ENCODE data around the gene ZMAT5.
A peak's percentile ranks its signal among the peaks of the same experiment; 100 is the strongest.

The ZMAT5 gene

GRCh38 chr22:29766632-29767170 is at the start of gene ZMAT5:
Gene ZMAT5 (minus strand): TSS chr22:29767007. CDS start chr22:29748544, 18,463 bp downstream.
- peak; percentile 87 for DNase-seq

GRCh38 chr22:29816539-29816938 is 49.7 kb upstream of the ZMAT5 start:
- no peak for DNase-seq

- no peak for DNase-seq
Measured at GRCh38 chr22:29816128-29816527, 49.3 kb upstream of the ZMAT5 start.

DNA sequence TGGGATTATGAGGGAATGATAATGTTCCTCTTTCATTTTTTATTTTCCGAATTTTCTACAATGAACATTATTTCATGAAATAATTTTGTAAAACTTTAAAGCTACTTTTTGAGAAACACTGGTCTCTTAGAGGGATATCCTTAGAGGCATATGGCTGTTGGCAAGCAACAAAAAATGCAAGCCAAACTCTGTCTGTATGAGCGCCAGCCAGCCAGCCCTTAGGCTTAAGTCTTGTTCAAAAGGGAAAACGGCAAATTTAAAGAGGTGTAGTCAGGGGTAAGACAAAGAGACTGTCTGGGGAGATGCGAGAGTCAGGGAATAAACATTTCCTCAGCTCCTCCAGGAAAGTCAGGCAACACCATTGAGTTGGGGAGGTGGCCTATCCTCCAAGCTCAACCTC is 48.8 kb upstream of the ZMAT5 start:
- no peak for DNase-seq

DNA sequence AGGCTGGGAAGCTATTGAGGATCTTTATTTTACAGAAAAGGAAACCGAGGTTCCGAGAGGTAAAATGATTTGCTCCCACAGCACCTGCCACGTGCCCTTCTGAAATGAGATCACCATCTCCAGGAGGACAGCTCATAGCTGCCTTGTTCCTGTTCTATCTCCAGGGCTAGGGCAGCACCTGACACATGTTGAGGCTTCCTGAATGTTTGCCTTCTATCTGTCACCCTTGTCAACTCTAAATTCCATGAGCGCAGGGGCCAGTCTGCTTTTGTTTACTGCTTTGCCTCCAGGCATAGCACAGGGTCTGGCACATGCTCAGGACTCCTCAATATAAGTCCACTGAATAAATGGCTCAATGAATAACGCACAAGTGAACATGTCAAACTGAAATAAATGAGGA is 47.2 kb upstream of the ZMAT5 start:
- DNase-seq = no peak

DNA sequence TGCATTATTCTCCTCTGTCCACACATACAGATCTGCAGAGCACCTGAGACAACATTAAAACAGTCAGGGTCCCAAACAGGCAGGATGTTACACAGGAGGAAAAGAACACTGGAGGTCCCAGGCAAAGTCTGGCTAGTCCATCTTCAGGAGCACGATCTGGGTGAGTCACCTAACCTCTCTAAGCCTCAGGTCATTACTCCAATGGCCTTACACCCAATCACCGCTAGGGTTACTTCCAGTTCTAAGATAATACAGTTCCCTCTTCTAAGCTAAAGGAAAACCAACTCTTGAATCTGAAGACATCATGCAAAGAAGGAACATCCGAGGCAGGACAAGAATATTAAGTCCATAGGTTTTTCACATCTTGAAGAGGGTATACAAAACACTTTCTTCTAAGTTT is 46.8 kb upstream of the ZMAT5 start:
- no peak for DNase-seq

DNA sequence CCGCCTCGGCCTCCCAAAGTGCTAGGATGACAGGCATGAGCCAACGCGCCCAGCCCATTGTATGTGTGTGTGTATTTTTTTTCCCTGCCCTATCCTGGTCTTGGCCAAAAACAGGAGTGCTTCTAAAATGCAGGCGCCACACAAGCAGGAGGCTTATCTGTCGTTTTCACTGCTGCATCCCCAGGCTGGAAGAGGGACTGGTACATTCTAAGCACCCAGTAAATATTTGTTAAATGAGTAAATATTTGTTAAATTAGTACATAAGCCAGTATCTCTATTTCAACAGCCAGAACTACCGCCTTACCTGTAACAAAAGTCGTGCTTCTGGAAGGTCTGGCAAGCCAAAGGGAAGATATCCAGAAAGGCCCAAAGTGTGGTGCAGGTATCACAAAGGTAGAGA is 46.3 kb upstream of the ZMAT5 start:
- no peak for DNase-seq

- no peak for DNase-seq
Measured at GRCh38 chr22:29811377-29811776, 44.6 kb upstream of the ZMAT5 start.

DNA sequence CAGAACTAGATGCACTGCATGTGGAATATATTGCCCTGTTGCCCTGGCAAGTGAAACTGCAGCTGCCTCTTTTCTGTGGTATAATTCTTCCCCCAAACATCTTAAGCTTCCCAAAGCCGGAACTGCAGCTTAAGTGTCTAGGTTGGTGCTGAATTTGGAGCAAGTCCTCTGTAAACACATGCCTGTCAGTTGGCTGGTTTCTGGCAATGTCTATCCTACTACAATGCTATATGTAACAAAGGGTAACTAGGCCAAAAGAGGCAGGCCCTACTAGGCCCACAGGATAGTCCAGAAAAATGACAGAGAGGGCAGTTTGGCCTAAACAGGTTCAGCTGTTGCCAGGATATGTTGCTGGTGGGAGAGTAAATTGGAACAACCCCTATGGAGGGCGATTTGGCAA is 43.4 kb upstream of the ZMAT5 start:
- DNase-seq = no peak

DNA sequence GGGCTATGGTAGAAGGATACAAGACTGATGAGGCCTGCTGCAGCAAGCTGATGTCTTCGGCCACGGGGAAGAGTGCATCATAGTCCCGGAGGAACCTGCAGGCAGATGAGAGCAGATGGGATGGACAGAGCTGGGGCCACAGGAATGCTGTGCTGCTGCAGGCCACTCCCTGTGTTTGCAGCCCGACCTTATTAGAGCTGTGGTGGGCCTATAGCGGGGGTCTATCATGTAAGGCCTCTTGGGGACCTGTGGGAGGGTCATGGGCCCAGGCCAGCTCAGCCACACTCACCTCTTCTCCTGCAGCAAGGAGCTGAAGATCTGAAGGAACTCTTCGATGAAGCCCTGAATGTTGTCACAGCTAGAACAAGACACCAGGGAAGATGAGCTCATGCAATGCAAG is 39.4 kb upstream of the ZMAT5 start:
- DNase-seq = no peak

DNA sequence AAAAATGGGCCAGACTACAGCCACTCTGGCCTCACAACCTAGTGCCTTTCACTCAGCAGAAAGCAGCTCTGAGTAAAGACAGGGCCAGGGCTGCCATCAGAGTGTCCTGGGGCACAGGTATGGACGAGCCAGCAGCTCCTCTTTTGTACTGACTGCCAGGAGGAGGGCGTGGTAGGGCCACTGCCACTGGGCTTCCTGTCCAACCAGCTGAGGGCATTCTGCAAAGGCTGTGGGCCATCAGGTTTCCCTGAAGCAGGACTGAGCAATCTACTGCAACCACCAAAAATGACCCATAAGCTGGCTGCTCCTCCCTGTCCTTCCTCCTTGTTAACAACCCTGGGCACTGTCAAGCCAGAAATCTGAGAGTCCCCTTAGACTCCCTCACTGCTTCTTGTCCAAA is 38.2 kb upstream of the ZMAT5 start:
- no peak for DNase-seq

DNA sequence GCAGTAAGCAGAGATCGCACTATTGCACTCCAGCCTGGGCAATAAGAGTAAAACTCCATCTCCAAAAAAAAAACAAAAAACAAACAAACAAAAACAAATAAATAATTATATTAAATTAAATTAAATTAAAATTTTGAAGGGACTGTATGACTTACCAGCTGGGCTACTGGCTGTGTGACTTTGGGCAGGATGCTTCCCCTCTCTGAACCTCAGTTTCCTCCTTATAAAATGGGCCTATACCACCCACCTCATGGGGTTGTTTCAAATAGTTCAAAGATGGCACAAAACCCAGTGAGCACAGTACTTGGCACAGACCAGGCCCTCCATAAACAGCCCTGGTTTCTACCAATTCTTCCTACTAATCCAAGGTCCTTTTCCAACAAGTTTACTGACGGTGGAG is 36.4 kb upstream of the ZMAT5 start:
- DNase-seq = no peak

- DNase-seq = no peak
Measured at GRCh38 chr22:29801796-29802195, 35.0 kb upstream of the ZMAT5 start.

GRCh38 chr22:29801153-29801552 is 34.3 kb upstream of the ZMAT5 start:
- DNase-seq = no peak

DNA sequence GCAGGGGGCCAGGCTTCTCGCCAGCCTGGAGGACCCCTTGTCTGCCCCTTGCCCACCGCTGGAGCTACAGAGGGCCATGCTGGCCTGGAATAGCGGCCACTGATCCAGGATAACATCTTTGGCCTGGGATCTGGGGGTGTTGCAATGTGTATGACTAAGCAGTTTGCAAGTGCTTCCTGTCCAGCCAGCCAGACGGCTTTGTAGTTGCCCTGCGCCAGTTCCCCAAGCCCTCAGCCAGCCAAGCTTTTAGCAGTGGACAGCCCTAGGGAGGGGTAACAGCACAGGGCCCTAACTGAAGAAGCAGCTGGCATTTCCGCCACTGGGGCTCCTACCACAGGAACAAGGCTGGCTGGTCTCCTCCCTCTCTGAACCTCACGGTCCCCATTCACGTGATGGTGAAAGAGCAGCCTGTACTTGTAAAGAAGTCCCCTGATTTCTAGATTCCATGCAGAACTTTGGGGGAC is 32.4 kb upstream of the ZMAT5 start:
- DNase-seq = no peak

DNA sequence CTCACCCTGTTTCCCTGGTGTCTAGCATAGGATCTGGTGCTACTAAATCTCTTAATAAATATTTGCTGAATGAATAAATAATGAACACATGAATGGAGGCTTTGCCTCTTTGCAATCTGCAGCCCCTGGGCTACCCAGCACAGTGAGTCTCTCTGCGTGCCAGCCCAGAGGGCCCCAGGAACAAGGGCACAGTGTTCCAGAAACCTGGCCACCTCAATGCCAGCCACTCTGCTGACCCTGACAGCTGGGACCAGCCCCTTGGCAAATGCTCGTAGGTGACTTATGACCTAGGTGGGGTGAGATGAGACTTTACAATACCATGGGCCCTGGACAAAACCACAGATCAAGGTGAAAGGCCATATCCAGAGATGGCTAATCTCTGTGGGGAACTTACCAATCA is 32.0 kb upstream of the ZMAT5 start:
- no peak for DNase-seq

- no peak for DNase-seq
Measured at GRCh38 chr22:29798318-29798717, 31.5 kb upstream of the ZMAT5 start.

DNA sequence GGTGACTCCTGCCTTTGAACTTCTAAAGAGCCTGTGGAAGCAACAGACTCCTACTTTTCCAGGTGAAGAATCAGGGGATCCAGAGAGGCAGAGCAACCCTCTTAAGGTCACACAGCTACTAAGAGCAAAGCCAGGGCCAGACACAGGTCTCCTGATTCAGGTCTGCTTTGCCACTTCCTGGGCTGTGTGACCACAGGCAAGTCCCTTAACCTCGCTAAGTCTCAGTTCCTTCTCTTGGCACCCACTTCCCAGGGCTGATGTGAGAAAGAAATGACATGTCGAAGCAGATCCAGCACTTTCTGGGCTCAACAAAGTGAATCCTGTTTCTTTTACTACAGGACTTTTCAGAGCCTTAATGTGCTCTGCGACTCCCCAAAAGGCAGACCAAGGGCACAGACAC is 30.5 kb upstream of the ZMAT5 start:
- no peak for DNase-seq

DNA sequence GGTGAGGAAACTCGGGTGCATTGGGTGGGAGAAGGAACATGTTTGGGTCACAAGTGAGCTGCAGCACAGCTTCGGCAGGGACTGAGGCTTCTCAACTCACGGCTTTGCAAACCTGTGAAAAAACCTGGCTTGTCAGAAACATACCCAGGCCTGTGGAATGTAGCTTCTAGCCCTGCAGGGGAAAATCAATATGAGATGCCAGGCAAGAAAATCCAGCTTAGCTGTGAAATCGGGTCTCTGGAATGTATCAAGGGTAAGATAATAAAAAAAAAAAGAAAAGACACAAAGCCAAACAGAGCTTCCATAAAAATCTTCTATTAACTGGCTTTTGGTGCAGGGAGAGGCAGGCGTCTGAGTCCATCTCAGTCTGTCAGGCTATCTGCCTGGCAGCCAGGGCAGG is 28.9 kb upstream of the ZMAT5 start:
- DNase-seq = no peak

- DNase-seq = no peak
Measured at GRCh38 chr22:29793396-29793795, 26.6 kb upstream of the ZMAT5 start.

- no peak for DNase-seq
Measured at GRCh38 chr22:29790061-29790460, 23.3 kb upstream of the ZMAT5 start.

GRCh38 chr22:29788339-29789279 is 21.8 kb upstream of the ZMAT5 start:
- DNase-seq = no peak

- DNase-seq = no peak
Measured at GRCh38 chr22:29787371-29787980, 20.7 kb upstream of the ZMAT5 start.

DNA sequence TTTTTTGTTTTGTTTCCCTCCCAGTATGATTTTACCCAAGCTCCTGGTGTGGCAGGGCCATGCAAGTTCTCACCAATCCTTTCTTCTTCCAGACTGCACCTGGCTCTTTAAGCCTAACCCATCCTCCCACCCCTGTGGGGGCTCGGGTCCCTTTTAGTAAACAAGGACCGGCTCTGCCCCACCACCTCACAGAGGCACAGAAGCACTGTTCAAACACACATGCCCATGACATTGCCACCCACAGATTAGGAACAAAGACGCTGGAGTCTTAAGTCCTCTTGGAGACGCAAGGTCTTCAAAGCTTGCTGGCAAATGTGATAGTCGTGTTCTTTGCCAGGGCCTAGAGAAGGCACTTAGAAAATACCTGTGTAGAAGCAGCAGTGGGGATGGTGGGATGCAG is 19.2 kb upstream of the ZMAT5 start:
- no peak for DNase-seq

All from NCI-H1417 treated with DMSO at 0.1 percent for 48 hours (cell line).